ENCODE data around the gene SLC7A9.
"Not testable (repeated sequence)": the region's sequence is repeated elsewhere in the genome, so short reads cannot be mapped to it uniquely, and the experiment has no call there.

The SLC7A9 gene

DNA sequence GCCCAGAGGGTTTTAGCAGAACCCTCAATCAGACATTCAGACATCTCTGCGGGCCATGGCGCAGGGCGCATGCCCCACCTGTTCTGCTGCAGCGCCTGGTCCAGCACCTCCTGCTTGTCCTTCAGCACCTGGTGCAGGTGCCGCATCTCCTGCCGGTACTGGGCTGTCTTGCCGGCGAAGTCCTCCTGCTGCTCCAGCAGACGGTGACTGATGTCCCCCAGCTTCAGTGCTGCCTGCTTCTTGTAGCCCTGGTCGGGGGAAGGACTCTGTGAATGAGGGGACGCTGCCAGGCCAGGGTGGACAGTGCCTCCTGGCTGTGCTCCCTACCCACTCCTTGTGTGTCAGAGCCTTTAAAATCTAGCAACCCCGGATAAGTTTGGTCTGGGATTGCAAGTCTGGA, 12.2 kb upstream of the SLC7A9 start:
- no peak for DNase-seq (ENCODE audit: low read depth)

DNA sequence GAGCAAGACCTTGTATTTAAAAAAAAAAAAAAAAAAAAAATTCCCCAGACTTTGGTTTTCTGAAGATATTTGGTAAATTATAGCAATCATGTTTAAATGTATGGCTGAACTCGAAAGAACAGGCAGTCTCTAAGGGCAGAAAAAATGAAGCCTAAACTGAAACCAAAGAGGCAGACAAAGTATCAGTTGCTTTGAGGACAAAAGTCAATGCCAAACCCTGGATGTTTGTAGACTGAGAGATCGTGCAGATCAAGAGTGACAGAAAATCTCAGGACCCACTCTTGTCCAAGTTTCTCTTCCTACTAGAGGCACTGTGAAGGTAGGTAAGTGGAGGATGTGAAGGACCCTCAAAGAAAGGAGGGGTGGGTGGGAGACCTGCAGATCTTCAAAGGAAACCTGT, 11.1 kb upstream of the SLC7A9 start:
- no peak for DNase-seq (ENCODE audit: low read depth)

DNA sequence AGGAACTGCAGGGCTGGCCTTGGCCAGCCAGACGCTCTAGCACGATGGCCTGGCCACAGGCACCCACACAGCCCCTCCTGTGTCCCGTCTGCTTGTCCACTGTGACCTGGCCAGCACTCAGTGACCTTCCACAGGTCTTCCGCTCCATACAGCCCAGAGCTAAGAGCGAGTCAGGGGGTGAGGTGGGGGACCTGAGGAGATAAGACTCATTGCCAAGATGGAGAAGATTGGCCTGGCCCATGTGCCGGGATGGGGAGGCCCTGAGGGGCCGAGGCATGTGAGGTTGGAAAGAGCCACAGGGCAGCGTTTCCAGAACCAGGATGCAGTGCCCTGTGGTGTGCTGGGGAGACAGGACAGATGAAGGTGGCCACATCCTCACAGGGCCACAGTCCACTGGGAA, 10.2 kb upstream of the SLC7A9 start:
- DNase-seq (ENCODE audit: low read depth), result no peak

DNA sequence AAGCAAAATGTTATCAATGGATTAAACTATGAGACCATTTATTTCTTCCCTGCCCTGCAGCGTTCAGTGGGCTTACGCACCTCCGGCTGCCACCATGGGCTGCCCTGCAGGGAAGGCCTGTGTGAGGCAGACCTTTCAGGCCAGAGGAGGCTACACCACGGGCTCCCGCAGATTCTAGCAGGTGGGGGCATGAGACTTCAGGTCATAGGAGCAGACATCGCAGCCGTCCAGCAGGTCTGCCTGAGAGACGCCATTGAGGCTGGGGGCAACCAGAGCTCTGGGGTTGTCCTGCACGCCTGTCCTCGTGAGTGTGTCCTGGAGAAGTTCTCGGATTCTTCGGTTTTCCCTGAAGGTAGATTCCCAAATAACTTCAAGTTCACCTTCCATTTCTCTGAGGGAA, 9.4 kb upstream of the SLC7A9 start:
- no peak for DNase-seq (ENCODE audit: low read depth)

DNA sequence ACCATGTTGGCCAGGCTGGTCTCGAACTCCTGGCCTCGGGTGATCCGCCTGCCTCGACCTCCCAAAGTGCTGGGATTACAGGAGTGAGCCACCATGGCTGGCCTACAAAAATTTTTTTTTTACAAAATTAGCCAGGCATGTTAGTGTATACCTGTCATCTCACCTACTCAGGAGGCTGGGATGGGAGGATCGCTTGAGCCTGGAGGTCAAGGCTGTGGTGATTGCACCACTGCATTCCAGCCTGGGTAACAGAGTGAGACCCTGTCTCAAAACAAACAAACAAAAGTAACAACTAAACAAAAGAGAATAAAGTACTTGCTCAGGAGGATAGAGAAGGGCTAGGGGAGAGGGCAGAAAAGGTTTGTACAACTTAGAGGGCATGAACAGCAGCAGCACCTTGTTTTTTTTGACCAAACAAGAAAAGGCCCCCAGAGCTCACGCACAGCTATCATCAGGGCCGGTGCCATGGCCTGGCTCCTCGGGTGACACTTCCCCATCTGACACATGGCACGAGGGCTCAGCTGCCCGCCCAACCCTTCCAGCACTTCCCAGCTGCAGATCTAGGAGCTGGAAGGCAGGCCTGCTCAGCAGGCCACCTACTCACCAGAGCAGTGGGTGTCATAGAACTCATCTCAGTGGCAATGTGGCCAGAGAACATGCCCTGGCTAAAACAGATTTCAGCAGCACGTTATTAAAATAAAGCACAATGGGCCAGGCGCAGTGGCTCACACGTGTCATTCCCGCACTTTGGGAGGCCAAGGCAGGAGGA, 8.6 kb upstream of the SLC7A9 start:
- no peak for DNase-seq (ENCODE audit: low read depth)

DNA sequence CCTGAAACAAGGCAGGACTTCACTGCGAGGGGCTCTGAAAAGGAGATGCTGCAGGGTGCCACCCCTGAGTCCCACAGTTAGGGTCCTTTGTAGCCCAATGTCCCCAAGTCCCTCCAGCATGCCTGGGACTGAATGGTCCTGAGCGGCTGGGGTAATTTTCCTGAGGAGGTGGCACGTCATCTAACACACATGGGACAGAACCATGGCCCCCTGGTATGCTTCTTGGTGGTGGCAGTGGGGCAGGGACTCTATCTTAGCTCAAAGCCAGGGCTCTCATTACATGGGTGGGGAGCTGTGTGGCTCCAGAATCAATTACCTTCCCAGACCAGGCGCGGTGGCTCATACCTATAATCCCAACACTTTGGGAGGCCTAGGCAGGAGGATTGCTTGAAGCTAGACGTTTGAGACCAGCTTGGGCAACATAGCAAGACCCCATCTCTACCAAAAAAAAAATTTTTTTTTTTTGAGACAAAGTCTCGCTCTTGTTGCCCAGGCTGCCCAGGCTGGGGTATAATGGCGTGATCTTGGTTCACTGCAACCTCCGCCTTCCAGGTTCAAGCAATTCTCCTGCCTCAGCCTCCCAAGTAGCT, 7.9 kb upstream of the SLC7A9 start:
- no peak for DNase-seq (ENCODE audit: low read depth)

DNA sequence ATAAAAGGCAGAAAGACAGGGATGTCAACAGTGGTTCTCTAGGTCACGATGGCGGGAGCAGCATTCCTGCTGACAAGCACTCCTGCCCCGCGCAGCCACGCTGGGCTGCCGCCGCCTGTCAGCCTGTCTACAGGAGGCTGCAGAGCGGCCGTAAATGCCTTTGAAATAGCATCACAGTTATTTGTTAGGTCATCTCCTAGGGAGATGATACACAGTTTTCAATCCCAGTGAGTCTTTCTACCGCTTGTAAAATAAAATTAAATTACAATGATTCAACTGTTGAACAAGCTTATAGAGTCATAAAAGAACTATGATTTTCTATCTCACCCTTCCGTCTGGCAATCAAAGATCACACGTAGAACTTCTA, 7.3 kb upstream of the SLC7A9 start:
- DNase-seq (ENCODE audit: low read depth), result no peak

DNA sequence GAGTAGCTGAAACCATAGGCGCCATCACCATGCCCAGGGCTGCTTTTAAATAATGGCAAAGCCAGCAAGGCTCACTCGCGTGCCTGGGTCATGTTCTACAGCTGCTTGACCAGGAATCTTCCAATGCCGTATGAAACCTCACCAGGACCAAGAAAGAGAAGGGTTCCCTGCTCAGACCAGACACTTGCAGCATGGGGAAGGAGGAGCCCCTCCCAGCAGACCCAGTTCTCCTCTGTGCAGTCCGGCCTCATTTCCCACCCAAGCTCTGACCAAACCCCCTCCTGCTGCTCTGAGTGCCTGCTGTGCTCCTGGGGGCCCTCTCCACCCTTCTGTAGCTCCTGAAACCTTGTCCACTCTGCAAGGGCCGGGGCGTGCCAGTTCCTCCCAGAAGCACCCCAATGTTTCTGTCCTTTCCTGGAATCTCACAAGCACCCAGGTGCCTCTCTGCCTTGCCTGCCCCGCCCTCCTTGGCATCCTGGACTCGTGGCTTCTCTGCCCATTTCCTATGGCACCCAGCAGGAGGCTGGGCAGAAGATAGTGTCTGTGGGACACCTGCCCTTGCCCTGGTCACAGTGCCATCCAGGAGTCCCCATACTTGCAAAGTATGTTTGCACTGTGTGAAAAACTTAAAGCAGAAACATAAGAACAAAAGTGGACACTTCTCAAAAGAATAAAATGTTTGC, 6.8 kb upstream of the SLC7A9 start:
- DNase-seq (ENCODE audit: low read depth), result no peak

DNA sequence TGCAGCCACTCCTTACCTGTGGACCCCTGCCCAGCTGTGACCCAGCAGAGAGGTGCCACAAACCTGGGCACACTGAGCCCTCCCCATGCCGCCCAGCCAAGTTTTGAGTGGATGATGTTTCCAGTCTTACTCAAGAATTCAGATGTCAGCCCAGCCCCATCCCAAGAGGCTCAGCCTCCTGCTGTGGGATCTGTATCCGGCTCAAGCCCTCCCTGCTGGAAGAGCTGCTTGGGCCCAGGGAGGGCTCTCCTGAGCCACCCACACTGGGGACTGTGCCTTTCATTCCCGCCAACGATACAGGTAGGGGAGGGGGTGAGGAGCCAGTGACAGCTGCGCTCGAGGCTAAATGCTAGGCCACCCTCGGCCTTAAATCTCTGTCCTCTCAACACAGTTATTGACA, 5.9 kb upstream of the SLC7A9 start:
- no peak for DNase-seq (ENCODE audit: low read depth)

DNA sequence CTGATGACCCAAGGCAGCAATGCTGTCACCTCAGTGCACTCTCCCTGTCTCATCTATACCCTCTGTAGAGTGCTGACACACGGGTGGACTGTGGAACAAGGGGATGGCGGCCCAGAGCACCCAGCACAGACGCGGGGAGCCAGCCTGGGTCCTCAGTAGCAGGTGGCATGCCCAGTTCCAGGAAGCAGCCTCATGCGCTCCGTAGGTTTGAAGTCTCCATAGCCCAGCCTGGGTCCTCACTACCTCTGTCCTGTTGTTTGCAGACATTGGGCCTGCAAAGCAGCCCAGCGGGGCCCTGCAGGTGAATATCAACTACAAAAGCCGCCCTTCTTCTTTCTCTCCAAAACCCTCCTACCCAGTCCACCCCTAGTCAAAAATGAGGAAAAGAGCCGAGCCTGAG, 5.0 kb upstream of the SLC7A9 start:
- no peak for DNase-seq (ENCODE audit: low read depth)

DNA sequence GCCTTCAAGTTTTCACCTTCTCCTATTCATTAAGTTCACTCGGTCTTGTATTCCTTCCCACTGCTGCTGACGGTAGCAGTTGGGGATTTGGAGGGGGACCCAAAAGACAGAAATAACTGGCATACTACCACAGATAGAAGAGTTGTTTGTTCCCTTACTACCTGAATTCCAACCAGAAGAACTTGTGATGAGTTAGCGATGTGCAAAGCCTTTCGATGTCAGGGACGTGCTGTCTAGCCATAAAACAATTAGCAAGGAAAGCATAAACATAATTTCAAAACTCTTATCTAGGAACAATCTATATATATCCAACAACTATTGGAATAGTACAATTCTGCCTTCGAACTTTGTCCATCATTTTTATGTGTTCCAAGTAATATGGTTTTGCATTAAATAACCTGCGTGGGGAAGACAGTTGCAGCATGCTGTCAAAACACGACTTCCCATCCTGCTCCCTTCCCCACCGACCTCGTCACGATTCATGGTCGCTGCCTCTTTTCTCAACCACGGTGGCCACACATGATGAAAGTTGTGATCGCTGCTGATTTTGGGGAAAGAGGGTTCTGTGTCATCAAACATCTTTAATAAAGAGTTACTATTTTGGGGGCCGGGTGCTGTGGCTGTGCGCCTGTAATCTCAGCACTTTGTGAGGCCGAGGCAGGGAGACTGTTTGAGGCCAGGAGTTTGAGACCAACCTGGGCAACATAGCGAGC, 3.8 kb upstream of the SLC7A9 start:
- no peak for DNase-seq (ENCODE audit: low read depth)

DNA sequence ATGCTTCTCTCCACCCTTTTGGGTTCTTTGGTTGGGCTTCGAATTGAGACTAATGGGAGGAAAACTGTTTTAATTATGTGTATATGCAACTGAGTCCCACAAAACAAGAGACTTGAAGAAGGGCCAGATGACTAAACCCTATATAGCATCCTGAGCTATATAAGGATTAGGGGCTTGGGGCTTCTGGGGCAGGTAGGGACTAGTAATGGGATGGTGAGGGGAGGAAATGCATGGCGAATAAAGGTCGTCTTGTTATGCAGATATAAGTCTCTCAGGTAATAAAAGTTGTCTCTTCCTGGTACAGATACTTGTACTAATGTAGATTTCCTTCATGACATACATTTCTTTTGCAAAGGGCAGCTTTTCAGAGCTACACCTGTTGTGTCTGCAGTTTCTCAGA, 2.8 kb upstream of the SLC7A9 start:
- DNase-seq (ENCODE audit: low read depth), result no peak

DNA sequence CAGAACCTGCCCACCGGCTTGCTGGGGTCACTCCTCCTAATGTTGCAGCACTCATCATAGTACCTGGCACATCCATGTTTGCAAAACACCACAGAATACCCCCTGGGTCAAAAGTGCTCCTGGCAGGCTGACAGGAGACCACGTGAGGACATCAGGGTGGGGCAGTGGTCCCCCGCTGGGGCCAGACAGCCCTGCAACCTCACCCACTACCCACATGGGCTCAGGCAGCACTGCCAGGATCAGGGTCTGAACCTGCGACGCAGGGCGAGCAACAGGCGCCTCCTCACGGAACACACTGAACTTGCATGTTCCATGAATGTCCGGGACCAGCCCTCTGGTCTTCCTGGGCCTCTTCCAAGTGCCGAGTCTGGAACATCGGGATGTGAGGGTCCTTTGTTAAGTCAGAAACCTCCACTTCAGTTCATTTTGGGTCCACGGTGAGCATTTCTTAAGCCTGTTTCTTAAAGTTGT, 1.4 kb upstream of the SLC7A9 start:
- DNase-seq (ENCODE audit: low read depth), result no peak

DNA sequence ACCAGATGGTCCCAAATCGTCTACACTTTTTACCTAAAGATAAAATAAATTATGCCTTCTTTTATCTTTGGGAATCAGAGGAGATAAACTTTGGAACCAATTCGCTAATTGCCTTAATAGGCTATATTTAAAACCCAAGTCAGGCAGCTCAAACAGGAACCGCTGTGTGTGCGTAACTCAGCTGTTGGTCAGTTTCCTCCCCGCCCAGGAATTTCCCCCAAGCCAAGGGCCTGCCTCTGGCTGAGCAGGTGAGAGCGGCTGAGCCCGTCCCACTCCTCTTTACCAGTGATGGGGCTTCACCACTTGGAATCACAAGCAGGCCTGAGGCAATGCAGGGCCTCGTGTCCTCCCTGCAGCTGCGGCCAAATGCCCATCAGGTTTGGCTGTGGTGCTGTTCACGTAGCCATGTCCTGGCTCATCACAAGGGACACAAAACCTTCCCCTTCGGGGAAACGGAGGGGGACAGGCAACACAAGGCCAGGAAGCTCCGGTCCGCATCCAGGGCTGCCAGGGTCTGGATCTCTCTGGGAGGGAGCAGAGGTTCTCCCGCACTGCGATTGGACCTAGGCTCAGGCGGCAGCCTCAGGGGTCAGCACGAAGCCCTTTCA, 503 bp upstream of the SLC7A9 start:
- no peak for DNase-seq (ENCODE audit: low read depth)

DNA sequence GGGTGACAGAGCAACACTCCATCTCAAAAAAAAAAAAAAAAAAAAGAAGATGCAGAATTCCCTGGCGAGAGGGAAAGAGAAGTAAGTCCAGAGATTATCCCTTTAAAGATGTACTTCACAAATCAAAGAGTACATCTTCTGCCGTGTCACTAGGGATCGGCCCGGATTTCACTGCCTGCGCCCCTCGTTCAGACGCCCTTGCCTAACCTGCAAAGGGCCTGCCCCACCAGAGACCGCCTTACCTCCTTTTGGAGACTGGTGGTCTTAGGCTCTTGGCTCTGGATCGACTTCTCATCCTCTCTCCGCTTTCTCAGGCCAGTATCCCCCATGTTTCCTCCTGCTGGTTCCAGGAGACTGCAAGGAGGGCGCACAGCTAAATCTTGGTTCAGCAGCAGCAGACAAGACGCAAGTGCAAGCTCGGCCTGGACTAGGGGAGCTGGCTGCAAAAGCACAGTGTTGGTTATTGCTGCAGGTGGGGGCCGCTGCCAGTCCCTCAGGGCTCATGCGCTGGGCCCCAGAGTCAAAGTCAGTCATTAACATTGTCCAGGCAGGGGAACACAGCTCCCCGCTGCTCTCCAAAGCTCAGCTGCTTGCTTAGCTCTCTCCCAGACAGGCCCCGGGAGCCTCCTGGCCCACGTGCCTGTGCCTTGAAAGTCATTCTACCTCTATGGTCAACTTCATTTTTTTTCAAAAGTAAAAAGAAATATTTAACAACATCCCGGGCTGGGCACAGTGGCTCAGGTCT, 1.2 kb downstream of the SLC7A9 start:
- no peak for DNase-seq (ENCODE audit: low read depth)

DNA sequence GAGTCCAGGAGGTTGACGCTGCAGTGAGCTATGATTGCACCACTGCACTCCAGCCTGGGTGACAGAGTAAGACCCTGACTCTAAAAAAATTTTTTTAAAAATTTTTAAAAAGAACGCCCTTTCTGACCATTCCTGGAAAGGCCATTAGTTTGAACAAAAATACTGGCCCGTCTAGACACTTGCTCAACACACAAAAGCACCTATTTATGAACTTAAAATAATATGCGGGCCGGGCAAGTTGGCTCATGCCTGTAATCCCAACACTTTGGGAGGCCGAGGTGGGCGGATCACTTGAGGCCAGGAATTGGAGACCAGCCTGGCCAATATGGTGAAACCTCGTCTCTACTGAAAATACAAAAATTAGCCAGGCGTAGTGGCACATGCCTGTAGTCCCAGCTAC, 2.1 kb downstream of the SLC7A9 start:
- not testable (repeated sequence) for DNase-seq (ENCODE audit: low read depth)

DNA sequence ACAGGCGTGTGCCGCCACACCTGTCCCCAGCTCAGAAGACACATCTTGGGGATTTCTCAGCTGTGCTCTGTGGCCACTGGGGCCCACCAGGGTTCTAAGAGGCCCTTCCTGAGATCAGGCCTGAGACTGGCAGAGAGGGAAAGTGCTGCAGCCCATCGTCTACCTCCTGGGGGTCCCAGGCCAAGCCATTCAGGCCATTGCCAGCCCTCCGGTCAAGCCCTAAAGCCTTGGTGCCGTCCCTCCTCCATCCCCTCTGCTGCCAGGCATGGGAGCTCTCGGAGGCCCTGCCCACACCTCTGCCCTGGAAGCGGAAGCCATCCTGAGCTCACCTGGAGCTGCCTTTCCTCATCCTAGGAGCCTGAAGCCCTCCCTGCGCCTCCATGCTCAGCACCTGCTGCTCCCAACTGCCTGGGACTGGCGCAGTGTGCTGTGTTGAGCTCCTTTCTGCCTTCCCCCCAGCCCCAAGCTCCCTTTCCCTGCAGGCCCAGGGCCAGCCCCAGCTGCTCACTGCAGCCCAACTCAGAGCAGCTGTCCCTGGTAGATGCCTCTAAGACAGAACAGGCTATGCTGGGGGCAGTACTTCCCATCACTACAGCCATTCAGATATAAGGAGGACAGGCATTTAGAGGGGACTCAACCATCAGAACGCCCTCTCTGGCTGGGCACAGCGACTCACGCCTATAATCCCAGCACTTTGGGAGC, 2.9 kb downstream of the SLC7A9 start:
- no peak for DNase-seq (ENCODE audit: low read depth)

DNA sequence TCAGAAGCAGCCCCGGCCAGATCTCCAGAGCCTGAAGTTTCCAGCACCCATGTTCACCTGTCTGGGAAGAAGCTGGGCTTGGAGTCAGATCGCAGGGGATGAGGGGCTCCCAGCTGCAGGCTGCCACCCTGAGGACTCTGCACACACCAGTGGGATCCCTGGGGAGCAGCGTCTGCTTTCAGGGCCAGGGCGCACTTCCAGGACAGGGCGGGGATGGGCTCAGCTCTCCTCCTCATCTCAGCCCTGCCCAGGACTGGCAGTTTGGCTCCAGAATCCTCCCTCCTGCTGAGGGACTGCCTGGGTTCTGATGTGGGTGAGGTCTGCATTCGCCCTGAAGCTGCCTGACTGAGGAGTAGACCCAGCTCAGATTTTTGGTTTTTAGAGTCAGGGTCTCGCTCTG, 3.5 kb downstream of the SLC7A9 start:
- DNase-seq (ENCODE audit: low read depth), result no peak

DNA sequence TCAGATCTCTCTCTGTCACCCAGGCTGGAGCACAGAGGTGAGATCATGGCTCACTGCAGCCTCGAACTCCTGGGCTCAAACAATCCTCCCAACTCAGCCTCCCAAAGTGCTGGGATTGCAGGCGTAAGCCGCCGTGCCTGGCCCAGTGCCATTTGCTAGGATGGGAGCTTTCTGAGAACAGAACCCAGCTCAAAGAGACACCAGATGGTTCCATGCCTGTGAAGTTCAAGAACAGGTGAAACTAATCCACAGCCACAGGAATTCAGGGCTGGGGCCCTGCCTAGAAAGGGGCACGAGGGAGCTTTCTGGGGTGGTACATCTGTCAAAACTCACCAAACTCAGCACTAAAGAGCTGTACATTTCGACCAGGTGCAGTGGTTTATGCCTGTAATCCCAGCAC, 4.2 kb downstream of the SLC7A9 start:
- no peak for DNase-seq (ENCODE audit: low read depth)

DNA sequence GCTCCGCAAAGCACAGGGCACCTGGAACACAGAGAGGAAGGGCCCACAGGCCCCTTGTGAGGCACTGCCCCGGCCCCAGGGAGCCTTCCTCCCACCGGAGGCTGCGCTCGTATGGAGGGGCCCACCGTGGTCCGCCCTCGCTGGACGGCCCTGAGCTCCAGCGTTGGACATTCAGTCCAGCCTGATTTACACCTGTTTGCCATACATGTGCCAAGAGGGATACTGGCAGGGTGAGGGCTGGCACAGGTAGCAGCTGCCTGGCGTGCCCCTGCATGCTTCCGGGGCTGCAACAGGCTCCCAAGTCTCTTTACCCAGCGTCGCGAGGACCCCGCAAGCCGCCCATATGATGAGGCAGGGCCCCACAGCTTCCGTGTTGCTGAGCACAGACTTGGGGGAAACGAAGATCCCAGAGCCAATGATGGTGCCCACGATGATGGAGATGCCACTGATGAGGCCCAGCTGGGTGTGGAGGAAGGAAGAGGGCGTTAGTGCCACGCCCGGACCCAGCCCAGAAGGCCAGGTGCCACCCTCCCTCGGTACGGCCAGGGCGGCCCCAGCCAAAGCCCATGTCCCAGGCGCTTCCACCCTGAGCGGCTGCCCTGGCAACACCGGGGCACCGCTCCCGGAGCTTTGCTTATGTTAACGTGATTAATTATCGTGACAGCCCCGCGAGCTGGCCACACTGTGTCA, 5.1 kb downstream of the SLC7A9 start:
- DNase-seq (ENCODE audit: low read depth), result no peak

Data from activated T-helper 1 cell treated with Interleukin-2 at 50 U/mL for 16 hours (primary cell).